ENCODE measurements around the gene UBE2E2.

DNA sequence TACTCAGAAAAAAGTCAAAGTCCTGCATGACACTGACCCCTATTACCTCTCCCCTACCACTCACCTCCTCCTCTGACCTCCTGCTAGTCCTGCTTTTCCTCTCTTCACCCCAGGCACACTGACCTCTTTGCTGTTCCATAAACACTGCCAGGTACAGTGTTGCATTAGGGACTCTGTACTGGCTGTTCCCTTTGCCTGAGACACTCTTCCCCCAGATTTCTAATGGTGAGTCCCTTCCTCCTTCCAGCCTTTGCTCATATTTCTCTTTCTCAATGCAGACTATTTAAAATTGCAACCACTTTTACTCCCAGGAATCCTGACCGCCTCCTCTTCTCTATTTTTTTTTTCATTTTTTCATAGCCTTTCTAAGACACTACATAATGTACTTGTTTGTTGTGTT, 36.3 kb upstream of the UBE2E2 start:
- TF ChIP-seq, protein P1, sequence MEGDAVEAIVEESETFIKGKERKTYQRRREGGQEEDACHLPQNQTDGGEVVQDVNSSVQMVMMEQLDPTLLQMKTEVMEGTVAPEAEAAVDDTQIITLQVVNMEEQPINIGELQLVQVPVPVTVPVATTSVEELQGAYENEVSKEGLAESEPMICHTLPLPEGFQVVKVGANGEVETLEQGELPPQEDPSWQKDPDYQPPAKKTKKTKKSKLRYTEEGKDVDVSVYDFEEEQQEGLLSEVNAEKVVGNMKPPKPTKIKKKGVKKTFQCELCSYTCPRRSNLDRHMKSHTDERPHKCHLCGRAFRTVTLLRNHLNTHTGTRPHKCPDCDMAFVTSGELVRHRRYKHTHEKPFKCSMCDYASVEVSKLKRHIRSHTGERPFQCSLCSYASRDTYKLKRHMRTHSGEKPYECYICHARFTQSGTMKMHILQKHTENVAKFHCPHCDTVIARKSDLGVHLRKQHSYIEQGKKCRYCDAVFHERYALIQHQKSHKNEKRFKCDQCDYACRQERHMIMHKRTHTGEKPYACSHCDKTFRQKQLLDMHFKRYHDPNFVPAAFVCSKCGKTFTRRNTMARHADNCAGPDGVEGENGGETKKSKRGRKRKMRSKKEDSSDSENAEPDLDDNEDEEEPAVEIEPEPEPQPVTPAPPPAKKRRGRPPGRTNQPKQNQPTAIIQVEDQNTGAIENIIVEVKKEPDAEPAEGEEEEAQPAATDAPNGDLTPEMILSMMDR (IDR thresholded peaks at IDR 0.05): no peak
- no peak for TF ChIP-seq POLR2A (IDR thresholded peaks at IDR 0.05)
- no peak for TF ChIP-seq EP300 (IDR thresholded peaks at IDR 0.05)
- TF ChIP-seq POLR2AphosphoS5 (IDR thresholded peaks at IDR 0.05): no peak

All from stomach (tissue), 4 donors.